Muscle layer of colon (tissue), 2 donors: ENCODE data around the gene LECT2.

Source experiments
- H3K27ac ChIP-seq: one replicate; pipeline ENCODE4 v1.7.0; 2013; ENCODE audit warnings: low read depth, mild to moderate bottlenecking, low read length, moderate library complexity
- H3K27me3 ChIP-seq, 2 donors: one replicate each; pipeline ENCODE4 v1.7.0; 2013; ENCODE audit warnings: low read length in 2 of 2, mild to moderate bottlenecking in 2 of 2; ENCODE audit not compliant: insufficient read depth in 2 of 2, control insufficient read depth in 1 of 2
- H3K36me3 ChIP-seq: one replicate; pipeline ENCODE4 v1.7.0; 2013; ENCODE audit warnings: mild to moderate bottlenecking, low read length; ENCODE audit not compliant: insufficient read depth
- H3K4me1 ChIP-seq: one replicate; pipeline ENCODE4 v1.7.0; 2013; ENCODE audit warnings: mild to moderate bottlenecking, low read length; ENCODE audit not compliant: insufficient read depth
- H3K4me3 ChIP-seq, 2 donors: one replicate each; pipeline ENCODE4 v1.7.0; 2013; ENCODE audit warnings: low read length in 2 of 2, low read depth in 1 of 2, mild to moderate bottlenecking in 1 of 2, moderate library complexity in 1 of 2
- H3K9ac ChIP-seq: one replicate; pipeline ENCODE4 v1.7.0; 2013; ENCODE audit warnings: low read length
- H3K9me3 ChIP-seq: one replicate; pipeline ENCODE4 v1.7.0; 2013; ENCODE audit warnings: mild to moderate bottlenecking, low read length
- donor health status: abdominal sarcoma.
- donor health status: Adenocarcinoma of cecum.

Gene LECT2

GRCh38 chr5:135977375-135977928, 22.7 kb upstream of the LECT2 start:
- Histone ChIP-seq H3K27ac (no peak overlapping the region), H3K4me3 (no peak overlapping the region), H3K9me3 (no peaks in the 10 kb centered on the region), H3K4me1 (peaks cover 12% of the 10 kb centered on the region), H3K27me3 (no peaks in the 10 kb centered on the region), H3K9ac (no peak overlapping the region), H3K36me3 (no peaks in the 10 kb centered on the region)

GRCh38 chr5:135976216-135976615, 21.4 kb upstream of the LECT2 start:
- Histone ChIP-seq H3K9me3 (no peaks in the 10 kb centered on the region), H3K27me3 (no peaks in the 10 kb centered on the region), H3K36me3 (no peaks in the 10 kb centered on the region), H3K4me3 (no peak overlapping the region), H3K4me1 (peaks cover 12% of the 10 kb centered on the region), H3K27ac (no peak overlapping the region), H3K9ac (no peak overlapping the region)

GRCh38 chr5:135975122-135975521, 20.3 kb upstream of the LECT2 start:
- no peak overlapping the region for H3K4me3 ChIP-seq
- H3K9ac ChIP-seq, result no peak overlapping the region
- H3K36me3 ChIP-seq, result no peaks in the 10 kb centered on the region
- H3K4me1 ChIP-seq, result peaks cover 12% of the 10 kb centered on the region
- H3K9me3 ChIP-seq, result no peaks in the 10 kb centered on the region
- no peak overlapping the region for H3K27ac ChIP-seq
- H3K27me3 ChIP-seq, result no peaks in the 10 kb centered on the region

GRCh38 chr5:135974021-135974600, 19.3 kb upstream of the LECT2 start:
- Histone ChIP-seq H3K9ac (no peak overlapping the region), H3K36me3 (no peaks in the 10 kb centered on the region), H3K27me3 (no peaks in the 10 kb centered on the region), H3K4me3 (no peak overlapping the region), H3K27ac (no peak overlapping the region), H3K4me1 (peaks cover 5% of the 10 kb centered on the region), H3K9me3 (no peaks in the 10 kb centered on the region)

- Histone ChIP-seq H3K9ac (no peak overlapping the region), H3K4me1 (peaks cover 5% of the 10 kb centered on the region), H3K9me3 (no peaks in the 10 kb centered on the region), H3K27me3 (no peaks in the 10 kb centered on the region), H3K4me3 (no peak overlapping the region), H3K27ac (no peak overlapping the region), H3K36me3 (no peaks in the 10 kb centered on the region)
Measured at GRCh38 chr5:135973323-135974020, 18.7 kb upstream of the LECT2 start.

GRCh38 chr5:135971701-135972100, 16.9 kb upstream of the LECT2 start:
- H3K4me3 ChIP-seq, result no peak overlapping the region
- H3K27me3 ChIP-seq, result no peaks in the 10 kb centered on the region
- no peak overlapping the region for H3K27ac ChIP-seq
- no peak overlapping the region for H3K9ac ChIP-seq
- H3K36me3 ChIP-seq, result no peaks in the 10 kb centered on the region
- H3K4me1 ChIP-seq, result peaks cover 5% of the 10 kb centered on the region
- no peaks in the 10 kb centered on the region for H3K9me3 ChIP-seq

- no peaks in the 10 kb centered on the region for H3K36me3 ChIP-seq
- H3K9ac ChIP-seq, result no peak overlapping the region
- no peaks in the 10 kb centered on the region for H3K4me1 ChIP-seq
- H3K27ac ChIP-seq, result no peak overlapping the region
- no peaks in the 10 kb centered on the region for H3K9me3 ChIP-seq
- H3K27me3 ChIP-seq, result no peaks in the 10 kb centered on the region
- H3K4me3 ChIP-seq, result no peak overlapping the region
Measured at GRCh38 chr5:135966790-135967189, 12.0 kb upstream of the LECT2 start.

GRCh38 chr5:135966165-135966564, 11.4 kb upstream of the LECT2 start:
- no peaks in the 10 kb centered on the region for H3K36me3 ChIP-seq
- H3K27ac ChIP-seq, result no peak overlapping the region
- no peaks in the 10 kb centered on the region for H3K27me3 ChIP-seq
- H3K9ac ChIP-seq, result no peak overlapping the region
- H3K4me1 ChIP-seq, result no peaks in the 10 kb centered on the region
- no peak overlapping the region for H3K4me3 ChIP-seq
- H3K9me3 ChIP-seq, result no peaks in the 10 kb centered on the region

GRCh38 chr5:135965504-135965903, 10.7 kb upstream of the LECT2 start:
- Histone ChIP-seq H3K36me3 (no peaks in the 10 kb centered on the region), H3K9ac (no peak overlapping the region), H3K4me1 (no peaks in the 10 kb centered on the region), H3K9me3 (no peaks in the 10 kb centered on the region), H3K27me3 (no peaks in the 10 kb centered on the region), H3K27ac (no peak overlapping the region), H3K4me3 (no peak overlapping the region)

GRCh38 chr5:135964670-135965320, 10.0 kb upstream of the LECT2 start:
- Histone ChIP-seq H3K27ac (peak overlapping the region; percentile 44), H3K4me1 (no peaks in the 10 kb centered on the region), H3K9me3 (no peaks in the 10 kb centered on the region), H3K9ac (no peak overlapping the region), H3K4me3 (no peak overlapping the region), H3K27me3 (no peaks in the 10 kb centered on the region), H3K36me3 (no peaks in the 10 kb centered on the region)

GRCh38 chr5:135955525-135955924, 742 bp upstream of the LECT2 start:
- H3K27ac ChIP-seq, result no peak overlapping the region

More at GRCh38 chr5:135955525-135955924, 742 bp upstream of the LECT2 start:
- Histone ChIP-seq H3K4me1 (no peaks in the 10 kb centered on the region), H3K9ac (no peak overlapping the region), H3K27me3 (no peaks in the 10 kb centered on the region), H3K36me3 (no peaks in the 10 kb centered on the region), H3K4me3 (no peak overlapping the region), H3K9me3 (no peaks in the 10 kb centered on the region)
